ENCODE measurements around the gene ATP2A3.
"Not testable (repeated sequence)": the region's sequence is repeated elsewhere in the genome, so short reads cannot be mapped to it uniquely, and the experiment has no call there.

The ATP2A3 gene

GRCh38 chr17:3956983-3957382 lies 7.3 kb downstream of the ATP2A3 start:
- in situ Hi-C loops (cut with MboI; ENCODE audit: low sequenced_read_pairs) = no loop called here

- in situ Hi-C loops (cut with MboI; ENCODE audit: low sequenced_read_pairs) = no loop called here
Measured at GRCh38 chr17:3956327-3956957, 7.8 kb downstream of the ATP2A3 start.

DNA sequence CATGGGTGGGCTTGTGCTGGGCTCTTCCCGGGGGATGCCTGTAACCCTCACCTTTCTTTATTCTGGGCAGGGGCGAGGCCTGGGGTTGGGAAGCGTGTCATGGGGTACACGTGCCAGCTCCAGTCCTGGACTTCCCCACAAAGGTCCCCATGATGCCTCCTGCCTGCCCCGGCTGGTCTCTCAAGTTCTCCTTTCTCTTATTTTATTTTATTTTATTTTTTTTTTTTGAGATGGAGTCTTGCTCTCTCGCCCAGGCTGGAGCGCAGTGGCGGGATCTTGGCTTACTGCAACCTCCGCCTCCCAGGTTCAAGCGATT lies 8.6 kb downstream of the ATP2A3 start:
- in situ Hi-C loops (cut with MboI; ENCODE audit: low sequenced_read_pairs) = no loop called here

- in situ Hi-C loops (cut with MboI; ENCODE audit: low sequenced_read_pairs) = no loop called here
Measured at GRCh38 chr17:3954976-3955672, 9.1 kb downstream of the ATP2A3 start.

DNA sequence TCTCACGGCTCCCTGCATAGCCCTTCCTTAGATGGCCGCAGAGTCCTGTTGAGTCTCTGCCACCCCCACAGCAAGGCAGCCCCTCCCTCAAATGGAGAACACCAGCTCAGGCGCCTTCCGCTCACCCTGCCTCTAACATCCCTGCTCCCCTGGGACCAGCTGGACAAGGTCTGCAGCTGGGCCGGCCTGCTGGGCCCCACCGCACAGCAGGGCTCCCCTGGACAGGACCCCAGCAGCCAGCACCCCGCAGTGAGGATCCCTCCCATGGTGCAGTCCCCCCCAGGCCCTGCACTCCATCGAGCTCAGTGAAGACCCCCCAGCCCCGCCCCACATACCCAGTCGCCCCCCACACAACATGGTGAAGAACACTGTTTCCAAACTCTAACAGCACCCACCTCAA lies 10.2 kb downstream of the ATP2A3 start:
- in situ Hi-C loops (cut with MboI; ENCODE audit: low sequenced_read_pairs) = no loop called here

DNA sequence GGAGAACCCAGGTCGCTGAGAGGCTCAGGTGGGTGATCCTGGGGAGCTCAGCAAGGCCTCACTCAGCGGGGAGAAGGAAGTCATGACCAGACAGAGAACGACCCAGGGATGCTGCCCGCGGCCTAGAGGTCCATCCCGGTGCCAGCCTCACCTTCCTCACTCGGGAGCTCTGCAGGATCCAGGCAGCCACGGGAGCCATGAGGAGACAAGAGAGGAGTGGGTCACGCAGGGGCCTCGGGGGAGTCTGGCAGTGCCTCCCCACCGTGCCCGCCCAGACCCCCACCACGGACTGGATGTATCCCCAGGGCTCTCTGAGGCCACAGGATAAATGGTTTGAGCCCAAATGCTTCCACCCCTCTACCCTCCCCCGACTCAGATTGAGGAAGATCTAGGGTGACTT lies 10.7 kb downstream of the ATP2A3 start:
- in situ Hi-C loops (cut with MboI; ENCODE audit: low sequenced_read_pairs) = no loop called here

- in situ Hi-C loops (cut with MboI; ENCODE audit: low sequenced_read_pairs) = no loop called here
Measured at GRCh38 chr17:3952186-3952585, 12.1 kb downstream of the ATP2A3 start.

DNA sequence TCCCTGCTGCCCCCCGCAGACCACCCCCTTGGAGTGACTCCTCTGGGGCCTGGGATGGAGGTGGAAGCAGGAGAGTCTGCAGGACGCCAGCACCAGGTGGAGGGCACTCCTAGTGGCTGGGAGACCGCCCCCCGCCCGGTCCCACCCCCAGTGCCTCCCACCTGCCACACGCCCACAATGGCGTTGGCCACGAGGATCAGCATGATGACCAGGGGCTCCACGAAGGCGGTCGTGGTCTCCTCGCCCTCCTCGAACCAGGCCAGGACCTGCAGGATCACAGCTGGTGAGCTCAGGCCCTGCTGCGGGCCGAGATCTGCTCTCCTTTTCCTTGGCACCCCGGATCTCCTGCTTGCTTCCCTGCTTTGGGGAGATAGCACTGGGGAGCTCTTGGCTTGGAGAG lies 12.8 kb downstream of the ATP2A3 start:
- in situ Hi-C loops (cut with MboI; ENCODE audit: low sequenced_read_pairs) = no loop called here

DNA sequence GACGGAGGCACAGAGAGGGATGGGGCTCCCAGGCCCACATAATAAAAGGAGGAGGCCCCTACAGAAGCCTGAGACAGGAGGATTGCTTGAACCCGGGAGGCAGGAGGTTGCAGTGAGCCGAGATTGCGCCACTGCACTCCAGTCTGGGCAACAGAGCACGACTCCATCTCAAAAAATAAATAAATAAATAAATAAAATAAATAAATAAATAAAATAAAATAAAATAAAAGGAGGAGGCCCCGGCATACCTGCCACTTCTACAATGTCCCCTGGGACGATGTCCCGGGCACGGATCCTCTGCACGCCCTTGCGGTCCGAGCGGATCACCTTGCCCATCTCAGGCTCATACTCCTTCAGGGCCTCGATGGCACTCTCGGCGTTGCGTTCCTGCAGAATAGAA lies 13.2 kb downstream of the ATP2A3 start:
- in situ Hi-C loops (cut with MboI; ENCODE audit: low sequenced_read_pairs) = no loop called here

DNA sequence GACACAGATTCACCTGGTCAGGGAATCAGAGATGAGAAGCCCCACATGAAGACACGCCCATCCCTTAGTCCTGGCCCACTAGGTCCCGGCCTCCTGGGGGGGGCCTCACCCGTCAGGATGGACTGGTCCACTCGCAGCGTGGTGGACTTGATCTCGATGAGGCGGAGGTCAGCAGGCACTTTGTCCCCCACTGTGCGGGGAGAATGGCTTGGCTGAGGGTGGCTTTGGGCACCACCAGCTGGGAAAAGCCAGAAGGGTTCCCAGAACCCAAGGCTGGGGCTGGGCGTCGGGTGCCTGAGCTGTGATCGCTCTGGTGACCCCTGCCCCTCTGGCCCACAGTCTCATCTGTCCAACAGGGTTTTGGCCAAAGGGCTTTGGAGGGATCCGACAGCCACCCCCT lies 13.7 kb downstream of the ATP2A3 start:
- in situ Hi-C loops (cut with MboI; ENCODE audit: low sequenced_read_pairs) = no loop called here

DNA sequence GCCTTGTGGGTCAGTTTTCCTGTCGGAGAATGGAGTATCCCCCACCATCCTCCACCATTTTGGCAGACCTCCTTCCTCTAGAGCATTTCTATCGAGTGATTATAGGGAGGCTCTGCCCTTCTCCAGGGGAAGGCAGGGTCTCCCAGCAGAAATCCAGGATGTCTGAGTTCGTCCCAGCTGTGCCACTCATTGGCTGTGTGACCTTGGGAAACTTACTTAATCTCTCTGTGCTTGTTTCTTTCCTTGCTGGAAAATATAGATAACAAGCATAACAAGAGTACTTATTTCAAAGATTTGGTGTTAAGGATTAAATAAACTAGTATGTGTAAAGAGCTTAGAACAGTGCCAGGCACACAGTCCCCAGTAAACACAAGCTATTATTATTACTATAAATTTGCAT lies 14.8 kb downstream of the ATP2A3 start:
- in situ Hi-C loops (cut with MboI; ENCODE audit: low sequenced_read_pairs) = no loop called here

DNA sequence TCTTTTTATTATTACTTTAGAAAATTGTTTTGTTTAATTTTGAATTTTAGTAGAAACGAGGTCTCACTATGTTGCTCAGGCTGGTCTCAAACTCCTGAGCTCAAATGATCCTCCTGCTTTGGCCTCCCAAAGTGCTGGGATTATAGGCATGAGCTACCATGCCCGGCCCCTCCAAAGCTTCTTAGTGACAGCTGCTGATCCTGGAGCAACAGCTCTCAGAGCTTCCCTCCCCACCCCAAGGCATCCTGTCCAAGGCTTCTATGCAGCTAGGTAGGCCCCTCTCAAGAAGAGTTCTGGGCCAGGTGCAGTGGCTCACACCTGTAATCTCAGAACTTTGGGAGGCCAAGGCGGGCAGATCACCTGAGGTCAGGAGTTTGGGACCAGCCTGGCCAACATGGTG lies 15.7 kb downstream of the ATP2A3 start:
- in situ Hi-C loops (cut with MboI; ENCODE audit: low sequenced_read_pairs) = not testable (repeated sequence)

DNA sequence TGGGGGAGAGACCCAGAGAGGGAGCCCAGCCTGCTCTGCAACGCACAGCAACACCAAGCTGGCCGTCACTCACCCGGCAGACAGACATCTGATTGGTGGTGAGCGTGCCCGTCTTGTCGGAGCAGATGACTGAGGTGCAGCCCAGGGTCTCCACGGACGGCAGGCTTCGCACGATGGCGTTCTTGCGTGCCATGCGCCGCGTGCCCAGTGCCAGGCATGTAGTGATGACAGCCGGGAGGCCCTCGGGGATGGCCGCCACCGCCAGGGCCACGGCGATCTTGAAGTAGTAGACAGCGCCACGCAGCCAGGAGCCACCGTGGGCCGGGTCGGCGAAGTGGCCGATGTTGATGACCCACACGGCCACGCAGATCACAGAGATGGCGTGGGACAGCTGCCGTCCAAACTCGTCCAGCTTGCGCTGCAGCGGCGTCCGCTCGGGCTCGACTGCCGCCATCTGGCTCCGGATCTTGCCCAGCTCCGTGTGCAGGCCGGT lies 16.9 kb downstream of the ATP2A3 start:
- in situ Hi-C loops (cut with MboI; ENCODE audit: low sequenced_read_pairs) = no loop called here

GRCh38 chr17:3946711-3947235 lies 17.5 kb downstream of the ATP2A3 start:
- in situ Hi-C loops (cut with MboI; ENCODE audit: low sequenced_read_pairs) = no loop called here

- in situ Hi-C loops (cut with MboI; ENCODE audit: low sequenced_read_pairs) = no loop called here
Measured at GRCh38 chr17:3944485-3945388, 19.5 kb downstream of the ATP2A3 start.

DNA sequence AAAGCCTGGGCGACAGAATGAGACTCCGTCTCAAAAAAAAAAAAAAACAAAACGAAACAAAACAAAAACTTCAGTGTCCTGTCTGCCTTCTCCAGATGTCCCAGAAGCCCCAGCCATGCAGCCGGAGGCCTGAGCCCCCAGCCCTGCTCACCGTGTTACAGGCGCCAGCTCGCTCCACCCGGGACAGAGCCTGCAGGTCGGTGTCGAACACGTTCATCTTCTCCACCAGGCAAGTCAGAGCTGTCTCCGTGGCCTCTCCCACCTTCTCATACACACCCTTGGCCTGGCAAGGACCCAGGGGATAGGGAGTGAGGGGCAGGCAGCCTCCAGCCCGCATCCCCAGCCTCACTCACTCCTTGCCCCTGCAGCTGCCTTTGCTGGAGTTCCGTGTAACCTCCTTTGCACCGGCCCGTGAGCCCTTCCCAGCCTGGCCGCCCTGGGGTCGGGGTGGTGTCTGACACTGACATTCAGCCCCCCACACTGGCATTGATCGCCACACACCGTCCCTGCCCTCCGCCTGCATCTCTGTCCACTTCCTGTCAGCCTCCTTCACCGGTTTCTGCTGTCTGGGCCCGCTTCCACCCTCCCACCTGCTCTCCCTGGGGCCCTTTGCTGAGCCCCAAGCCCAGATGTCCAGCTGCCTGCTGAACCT lies 20.9 kb downstream of the ATP2A3 start:
- in situ Hi-C loops (cut with MboI; ENCODE audit: low sequenced_read_pairs) = no loop called here

GRCh38 chr17:3940965-3941698 lies 23.1 kb downstream of the ATP2A3 start:
- in situ Hi-C loops (cut with MboI; ENCODE audit: low sequenced_read_pairs) = no loop called here

- in situ Hi-C loops (cut with MboI; ENCODE audit: low sequenced_read_pairs) = no loop called here
Measured at GRCh38 chr17:3937359-3937758, 26.9 kb downstream of the ATP2A3 start.

DNA sequence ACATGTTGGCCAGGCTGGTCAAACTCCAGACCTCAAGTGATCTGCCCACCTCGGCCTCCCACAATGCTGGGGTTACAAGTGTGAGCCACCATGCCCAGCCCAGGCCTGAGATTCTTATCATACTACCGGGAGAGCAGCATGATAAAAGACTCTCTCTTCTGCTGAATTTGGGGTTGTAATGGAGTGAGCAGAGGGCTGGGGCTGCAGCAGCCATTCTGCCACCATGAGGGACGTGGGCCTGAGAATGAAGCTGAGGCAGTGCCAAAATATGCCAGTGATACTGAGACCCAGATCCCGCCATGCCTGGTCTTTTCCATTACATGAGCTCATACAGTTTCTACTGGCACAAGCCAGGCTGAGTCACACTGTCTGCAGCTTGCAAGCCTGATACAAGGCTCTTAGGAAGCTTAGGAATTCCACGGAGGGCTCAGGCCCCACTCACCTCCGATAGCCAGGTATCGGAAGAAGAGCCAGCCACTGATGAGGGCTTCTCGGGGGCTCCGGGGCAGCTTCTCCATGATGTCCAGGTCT lies 28.3 kb downstream of the ATP2A3 start:
- in situ Hi-C loops (cut with MboI; ENCODE audit: low sequenced_read_pairs) = no loop called here

DNA sequence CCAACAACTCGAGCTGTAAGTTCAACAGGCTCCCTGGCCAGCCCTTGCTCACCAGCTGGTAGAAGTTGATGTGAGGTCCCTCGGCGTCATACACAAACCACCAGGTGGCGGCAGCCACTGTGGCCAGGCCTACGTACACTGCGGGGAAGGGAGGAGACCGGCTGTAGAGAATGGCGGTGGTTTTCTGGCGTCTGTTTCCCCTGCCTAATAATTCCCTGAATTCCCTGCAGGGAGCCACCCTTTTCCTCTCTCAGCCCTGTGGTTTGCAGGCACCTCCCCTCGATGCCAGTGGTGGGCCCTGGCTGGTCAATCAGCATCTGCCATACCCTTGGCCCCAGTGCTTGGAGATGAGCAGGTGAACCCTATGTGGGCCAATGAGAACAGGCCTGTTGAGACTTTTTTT lies 29.1 kb downstream of the ATP2A3 start:
- in situ Hi-C loops (cut with MboI; ENCODE audit: low sequenced_read_pairs) = no loop called here

Data from HL-60/S4 treated with retinoic acid at 250 ng/mL for 4 days and 3 days (cell line).